NK-92 (cell line): ENCODE data around the gene PALM.
"Not testable (repeated sequence)": the region's sequence is repeated elsewhere in the genome, so short reads cannot be mapped to it uniquely, and the experiment has no call there.

Source experiments
- DNase-seq: peaks from one replicate; lab custom pipeline; 2025; ENCODE audit not compliant: unreplicated experiment; lab: John Stamatoyannopoulos, UW

Gene PALM

DNA sequence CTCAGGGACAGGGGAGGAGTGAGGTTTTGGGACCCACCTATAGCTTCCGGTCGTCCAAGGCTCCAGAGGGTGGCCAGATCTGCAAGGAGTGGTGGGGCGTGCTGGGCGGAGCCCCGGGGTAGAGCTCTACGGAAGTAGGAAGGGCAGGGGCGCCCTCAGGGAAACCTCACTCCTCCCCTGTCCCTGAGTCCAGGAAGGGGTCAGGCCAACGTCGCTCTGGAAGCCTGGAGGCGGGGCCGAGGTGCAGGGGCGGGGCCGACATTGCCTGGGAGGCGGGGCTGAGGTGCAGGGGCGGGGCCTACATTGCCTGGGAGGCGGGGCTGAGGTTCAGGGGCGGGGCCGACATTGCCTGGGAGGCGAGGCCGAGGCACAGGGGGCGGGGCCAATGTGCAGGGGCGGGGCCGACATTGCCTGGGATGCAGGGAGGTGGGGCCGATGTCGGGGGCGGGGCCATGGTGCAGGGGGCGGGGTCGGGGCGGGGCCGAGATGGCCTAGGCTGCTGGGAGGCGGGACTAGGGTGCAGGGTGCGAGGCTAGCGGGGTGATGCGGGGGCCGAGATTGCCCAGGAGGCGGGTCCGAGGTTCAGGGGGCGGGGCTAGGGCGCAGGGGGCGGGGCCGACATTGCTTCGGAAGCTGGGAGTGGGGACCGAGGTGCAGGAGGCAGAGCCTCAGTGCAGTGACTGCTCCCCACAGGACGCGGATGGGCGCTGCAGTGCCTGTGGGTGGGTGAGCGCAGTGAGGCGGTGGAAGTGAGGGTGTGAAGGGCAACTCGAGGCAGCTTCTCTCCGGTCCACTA is 4.9 kb upstream of the PALM start:
- no peak for DNase-seq

- DNase-seq, result no peak
These were observed 4.3 kb upstream of the PALM start for GRCh38 chr19:704447-704741.

GRCh38 chr19:709196-709964 is 645 bp downstream of the PALM start:
- DNase-seq, result no peak

GRCh38 chr19:709965-710571 is 1.3 kb downstream of the PALM start:
- no peak for DNase-seq

GRCh38 chr19:710767-711166 is 2.0 kb downstream of the PALM start:
- no peak for DNase-seq

- no peak for DNase-seq
These were observed 2.5 kb downstream of the PALM start for GRCh38 chr19:711254-711653.

DNA sequence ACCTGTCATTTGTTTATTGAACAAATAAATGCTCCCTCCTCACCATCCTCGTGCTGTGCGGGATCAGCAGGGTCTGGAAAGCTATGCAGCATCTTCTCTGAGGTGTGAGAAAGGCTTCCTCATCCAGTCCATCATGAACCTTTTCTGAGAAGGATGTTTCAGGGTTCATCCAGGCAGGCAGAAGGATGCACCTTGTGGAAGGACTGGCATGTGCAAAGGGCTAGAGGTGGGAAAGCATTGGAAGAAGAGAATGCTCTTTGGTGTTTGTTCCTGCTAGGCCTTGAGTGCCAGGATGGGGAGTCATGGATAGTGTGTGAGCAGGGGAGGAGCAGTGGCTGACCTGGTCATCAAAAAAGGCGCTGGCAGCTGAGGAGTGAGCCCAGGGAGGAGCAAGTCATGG is 6.6 kb downstream of the PALM start:
- DNase-seq, result no peak

- DNase-seq, result no peak
These were observed 9.7 kb downstream of the PALM start for GRCh38 chr19:718251-718951.

DNA sequence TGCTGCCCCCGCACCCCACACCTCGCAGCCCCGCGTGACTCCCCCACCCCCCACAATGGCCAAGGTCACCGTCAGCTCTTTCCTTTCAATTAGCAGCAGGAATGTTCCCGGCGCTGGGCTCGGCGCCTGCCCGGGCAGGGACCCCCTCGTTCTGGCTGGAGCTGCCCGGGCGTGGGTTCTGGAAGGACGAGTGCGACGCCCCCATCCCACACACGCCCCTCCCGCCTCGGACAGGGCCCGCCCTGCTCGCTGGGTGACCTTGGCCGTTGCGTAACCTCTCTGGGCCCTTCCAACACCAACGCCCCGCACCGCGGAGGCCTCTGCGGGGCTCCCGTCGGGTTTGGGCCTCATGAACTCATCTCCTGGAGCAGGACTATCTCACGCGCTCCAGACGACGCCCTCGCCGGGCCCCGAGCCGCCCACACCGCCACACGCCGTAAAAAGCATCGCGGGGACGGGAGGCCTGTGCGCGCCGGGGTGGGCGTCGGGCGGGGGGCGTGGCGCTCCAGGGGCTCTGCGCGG is 10.3 kb downstream of the PALM start:
- DNase-seq, result no peak

DNA sequence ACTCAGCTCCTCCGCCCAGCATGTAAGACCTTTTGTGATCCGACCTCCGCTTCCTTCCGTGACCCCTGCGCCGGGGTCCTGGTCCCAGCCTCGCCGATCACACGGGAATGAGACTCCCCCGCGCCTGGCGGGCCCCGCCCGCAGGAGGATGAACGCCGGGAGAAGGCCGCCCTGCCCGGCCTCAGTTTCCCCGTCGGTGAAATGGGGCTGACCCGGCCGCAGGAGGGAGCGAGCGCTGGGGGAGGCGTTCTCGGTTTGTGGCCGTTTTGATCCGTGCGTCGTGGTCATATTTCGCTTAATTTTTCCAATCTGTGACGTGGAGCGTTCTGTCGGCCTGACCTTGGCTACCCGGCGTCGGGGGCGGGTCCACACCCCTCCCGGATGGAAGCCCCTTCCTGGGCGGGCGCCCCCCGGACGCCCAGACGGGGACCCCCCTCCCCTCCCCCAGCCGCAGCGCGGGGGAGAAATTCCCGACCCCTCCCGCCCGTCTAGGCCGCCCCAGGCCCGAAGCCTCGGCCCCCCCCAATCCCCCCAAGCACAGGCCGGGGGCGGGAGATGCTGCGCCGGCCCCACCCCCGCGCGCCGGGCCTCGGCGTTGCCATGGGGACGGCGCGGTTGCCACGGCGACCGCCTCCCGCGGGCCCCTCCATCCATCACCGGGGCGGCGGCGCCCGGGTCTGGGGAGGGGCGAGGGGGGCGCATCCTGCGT is 11.1 kb downstream of the PALM start:
- no peak for DNase-seq

GRCh38 chr19:720345-721160 is 11.8 kb downstream of the PALM start:
- no peak for DNase-seq

- no peak for DNase-seq
These were observed 13.9 kb downstream of the PALM start for GRCh38 chr19:722553-723101.

GRCh38 chr19:723247-723646 is 14.5 kb downstream of the PALM start:
- DNase-seq, result no peak

DNA sequence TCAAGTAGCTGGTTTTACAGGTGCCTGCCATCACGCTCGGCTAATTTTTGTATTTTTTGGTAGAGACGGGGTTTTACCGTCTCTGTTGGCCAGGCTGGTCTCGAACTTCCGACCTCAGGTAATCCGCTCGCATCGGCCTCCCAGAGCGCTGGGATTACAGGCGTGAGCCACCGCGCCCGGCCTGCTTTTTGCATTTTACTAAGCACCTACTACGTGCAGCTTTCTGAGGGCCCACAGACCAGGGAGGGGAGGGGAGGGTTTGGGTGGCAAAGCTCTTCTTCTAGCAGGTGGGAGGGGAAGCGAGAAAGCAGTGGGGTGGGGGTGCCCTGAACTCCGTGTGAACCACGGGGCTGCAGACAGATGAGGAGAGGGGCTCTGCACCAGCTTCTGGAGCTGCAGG is 15.0 kb downstream of the PALM start:
- DNase-seq, result no peak

- no peak for DNase-seq
These were observed 16.8 kb downstream of the PALM start for GRCh38 chr19:725461-726089.

- DNase-seq, result no peak
These were observed 18.5 kb downstream of the PALM start for GRCh38 chr19:726993-727956.

- DNase-seq, result no peak
These were observed 19.3 kb downstream of the PALM start for GRCh38 chr19:728011-728410.

GRCh38 chr19:729564-729963 is 20.8 kb downstream of the PALM start:
- not testable (repeated sequence) for DNase-seq
